Measurements from ENCODE around the gene CD83. TPM values are rescaled to one million over a fixed set of nuclear protein-coding genes. Genes with fewer than 3 reads are reported as not detected.

The CD83 gene
- total and polyA plus RNA-seq, 2 of the 4 experiments (the other 2 are of a cell fraction), result 2.0 to 2.5 TPM

Small RNAs within 50 kb of the gene (microRNA-seq; reads per million reads assigned to microRNA genes)
- gene RNU7-133P (ENCODE audit: insufficient read depth, insufficient read length), result not detected

Small RNAs within 50 kb of the gene (small RNA-seq; reads per million reads assigned to genes)
- gene RNU7-133P, result 0 to 3.6 (median 0) reads per million in 5 experiments

Other genes starting within 250 kb of the CD83 start
- 6.4 and 9.1 TPM in 2 replicates for gene RNF182, start 192.8 kb upstream of the CD83 start, total RNA-seq (2012; rRNA removed)
- gene RNF182, start 192.8 kb upstream of the CD83 start, polyA plus RNA-seq (2012; rRNA removed), result 3.0 and 4.1 TPM in 2 replicates

Data from IMR-90 (cell line).